HepG2 (cell line): Measurements from ENCODE around the gene TRPT1. TPM values are rescaled to one million over a fixed set of nuclear protein-coding genes. Genes with fewer than 3 reads are reported as not detected.

Source experiments
- AKAP8 ChIP-seq: sonication (generic); formaldehyde crosslinking; IDR thresholded peaks from 2 replicates; pipeline ENCODE4 v1.5.1; 2020; ENCODE audit warnings: mild to moderate bottlenecking, missing genetic modification reagents
- ARID4A ChIP-seq: sonication (generic); formaldehyde crosslinking; IDR thresholded peaks from 2 replicates; pipeline ENCODE4 v1.5.0; 2020; ENCODE audit warnings: mild to moderate bottlenecking, missing genetic modification reagents, borderline replicate concordance
- CREB1 ChIP-seq, 2 experiments: fragments of 450-650 bp in 1 of 2; IDR thresholded peaks; 2 replicates each; pipeline ENCODE4 v1.6.1; 2016 to 2017; ENCODE audit warnings: control low read depth in 1 of 2, mild to moderate bottlenecking in 1 of 2, missing compliant biosample characterization in 1 of 2, missing genetic modification characterization in 1 of 2
- GATAD2A ChIP-seq: IDR thresholded peaks from 2 replicates; pipeline ENCODE4 v1.6.1; 2016
- HMGXB4 ChIP-seq, 2 experiments: sonication (generic) in 1 of 2; formaldehyde crosslinking in 1 of 2; IDR thresholded peaks; 2 replicates each; pipeline versions ENCODE4 v1.4.0 to v1.6.1; 2018 to 2020; ENCODE audit warnings: missing genetic modification reagents in 2 of 2, borderline replicate concordance in 1 of 2, low read depth in 1 of 2, mild to moderate bottlenecking in 1 of 2, missing biosample characterization in 1 of 2
- KAT8 ChIP-seq: IDR thresholded peaks from 2 replicates; pipeline ENCODE4 v1.6.1; 2016; ENCODE audit warnings: missing genetic modification reagents, missing compliant biosample characterization
- MEF2D ChIP-seq: sonication (generic); formaldehyde crosslinking; IDR thresholded peaks from 2 replicates; pipeline ENCODE4 v1.5.1; 2020; ENCODE audit warnings: mild to moderate bottlenecking, missing genetic modification reagents
- MLXIP ChIP-seq: sonication (generic); formaldehyde crosslinking; IDR thresholded peaks from 2 replicates; pipeline ENCODE4 v1.9.0; 2021; ENCODE audit warnings: missing genetic modification reagents, borderline replicate concordance
- NFRKB ChIP-seq: fragments of 450-650 bp; IDR thresholded peaks from 2 replicates; pipeline ENCODE4 v1.6.1; 2017
- PATZ1 ChIP-seq: sonication (generic); formaldehyde crosslinking; IDR thresholded peaks from 2 replicates; pipeline ENCODE4 v1.4.0; 2020; ENCODE audit warnings: missing genetic modification reagents
- PAX8 ChIP-seq: sonication (generic); formaldehyde crosslinking; IDR thresholded peaks from 2 replicates; pipeline ENCODE4 v1.8.0; 2022; ENCODE audit warnings: mild to moderate bottlenecking, missing genetic modification reagents, borderline replicate concordance
- SP1 ChIP-seq, 2 experiments: fragments of 450-650 bp in 1 of 2; sonication (generic) in 1 of 2; formaldehyde crosslinking in 1 of 2; IDR thresholded peaks; 2 replicates each; pipeline versions ENCODE4 v1.4.0 to v1.6.1; 2016 to 2020; ENCODE audit warnings: missing genetic modification reagents in 1 of 2
- TCF7 ChIP-seq: sonication (generic); IDR thresholded peaks from 2 replicates; pipeline ENCODE4 v1.6.1; 2016; ENCODE audit warnings: antibody characterized with exemption, low read depth
- ZNF12 ChIP-seq: sonication (generic); formaldehyde crosslinking; IDR thresholded peaks from 2 replicates; pipeline ENCODE4 v1.5.0; 2020; ENCODE audit warnings: missing genetic modification reagents
- ZNF143 ChIP-seq: sonication (generic); formaldehyde crosslinking; IDR thresholded peaks from 2 replicates; pipeline ENCODE4 v1.4.0; 2020; ENCODE audit warnings: missing genetic modification reagents
- ZNF784 ChIP-seq: sonication (generic); formaldehyde crosslinking; IDR thresholded peaks from 2 replicates; pipeline ENCODE4 v1.5.1; 2020; ENCODE audit warnings: missing genetic modification reagents, mild to moderate bottlenecking, borderline replicate concordance
- polyA plus RNA-seq, 8 experiments: library from polyadenylated mRNA; depleted of rRNA in 3 of 8; stranded (reverse) in 7 of 8; unstranded in 1 of 8; fragments of >200 nt; fragmentation: Illumina TruSeq in 4 of 8; extraction: Trizol in 4 of 8; gene quantifications; 2 replicates each; pipeline versions ENCODE4 v1.2.1 to v1.2.3, GENCODE V29; 2011 to 2016; ENCODE audit warnings: low read depth in 4 of 8, missing spikeins in 1 of 8, mixed read lengths in 1 of 8; ENCODE audit not compliant: insufficient read depth in 1 of 8
- total RNA-seq, 5 experiments: library from RNA; depleted of rRNA; stranded (reverse); fragments of >200 nt; fragmentation: Illumina TruSeq; extraction: Trizol; gene quantifications; 2 replicates each; pipeline ENCODE4 v1.2.3, GENCODE V29; 2016; ENCODE audit warnings: low read depth in 1 of 5

The TRPT1 gene
- total and polyA plus RNA-seq, 2 of the 13 experiments (the other 11 are each of a cell fraction or from before 2014, with no cell fraction given) = 24.8 to 40.7 TPM

- TF ChIP-seq KAT8 (peak; percentile 93), SP1 (IDR thresholded peaks at IDR 0.05) (no peak), SP1 (CRISPR knock-in tag; IDR thresholded peaks at IDR 0.05) (peak; percentile 75; the same call in 1 of the 2 replicates), MLXIP (no peak), ZNF12 (CRISPR knock-in tag) (no peak), PATZ1 (CRISPR knock-in tag) (peak; percentile 50; the same call in 1 of the 2 replicates), HMGXB4 (CRISPR knock-in tag; IDR thresholded peaks at IDR 0.05; ENCODE audit: borderline replicate concordance in 1 of 2, low read depth in 1 of 2) (no peak; a peak in 2 of 4 replicates), ZNF143 (peak; percentile 59; the same call in 1 of the 2 replicates), ZNF784 (CRISPR knock-in tag) (no peak), ARID4A (CRISPR knock-in tag) (peak; percentile 79; the same call in 1 of the 2 replicates), MEF2D (CRISPR knock-in tag) (0 out of 2 replicates have a peak, but pooled peaks have one; percentile 25), PAX8 (no peak), AKAP8 (CRISPR knock-in tag) (peak; percentile 82), GATAD2A (CRISPR knock-in tag) (peak; percentile 36; the same call in 1 of the 2 replicates), NFRKB (no peak), CREB1 (IDR thresholded peaks at IDR 0.05) (peak; percentile 93), CREB1 (CRISPR knock-in tag; IDR thresholded peaks at IDR 0.05) (peak; percentile 97), TCF7 (no peak)
Measured at GRCh38 chr11:64240435-64241240, 14.7 kb upstream of the TRPT1 start, which contains the start of gene FKBP2 (continued).
